ENCODE measurements around the gene SEM1.
A peak's percentile ranks its signal among the peaks of the same experiment; 100 is the strongest.
"Not testable (repeated sequence)": the region's sequence is repeated elsewhere in the genome, so short reads cannot be mapped to it uniquely, and the experiment has no call there.

SEM1 gene

GRCh38 chr7:96707901-96708774, 1.5 kb downstream of the SEM1 start:
- TF ChIP-seq CTCF (IDR thresholded peaks at IDR 0.05; ENCODE audit: low read depth, low read length) (no peak), EZH2phosphoT487 (IDR thresholded peaks at IDR 0.05; ENCODE audit: low read depth) (no peak)
- H3K9ac ChIP-seq (ENCODE audit: low read length) = peak overlapping the region; percentile 17; the same call in 1 of the 2 replicates
- peaks cover 40% of the 10 kb centered on the region for H4K20me1 ChIP-seq (ENCODE audit: insufficient read depth, low read length)
- H3K4me3 ChIP-seq (ENCODE audit: low read length) = peak overlapping the region; percentile 100
- H3K27ac ChIP-seq (ENCODE audit: low read length) = no peak overlapping the region
- H3K9me3 ChIP-seq (ENCODE audit: insufficient read depth, low read length) = peaks cover 6% of the 10 kb centered on the region; the same call in 1 of the 2 replicates
- H3K4me2 ChIP-seq (ENCODE audit: low read length) = peak overlapping the region; percentile 92
- H3K4me1 ChIP-seq (ENCODE audit: low read length) = peaks cover 13% of the 10 kb centered on the region
- H3K79me2 ChIP-seq (ENCODE audit: low read length) = peaks cover 62% of the 10 kb centered on the region
- H3K36me3 ChIP-seq (replicated peaks; ENCODE audit: low read depth, low read length) = peaks cover 21% of the 10 kb centered on the region
- H2AFZ ChIP-seq (ENCODE audit: low read depth, low read length) = no peak overlapping the region
- no peaks in the 10 kb centered on the region for H3K27me3 ChIP-seq (ENCODE audit: low read depth, low read length)

- H4K20me1 ChIP-seq (ENCODE audit: insufficient read depth, low read length) = peaks cover 84% of the 10 kb centered on the region
Observed at GRCh38 chr7:96701258-96701657, 8.4 kb downstream of the SEM1 start.

GRCh38 chr7:96700516-96700915, 9.1 kb downstream of the SEM1 start:
- no peaks in the 10 kb centered on the region for H3K4me1 ChIP-seq (ENCODE audit: low read length)
- TF ChIP-seq EZH2phosphoT487 (IDR thresholded peaks at IDR 0.05; ENCODE audit: low read depth) (no peak), CTCF (IDR thresholded peaks at IDR 0.05; ENCODE audit: low read depth, low read length) (no peak)
- no peak overlapping the region for H2AFZ ChIP-seq (ENCODE audit: low read depth, low read length)
- H4K20me1 ChIP-seq (ENCODE audit: insufficient read depth, low read length) = peaks cover 84% of the 10 kb centered on the region
- no peak overlapping the region for H3K4me2 ChIP-seq (ENCODE audit: low read length)
- H3K27ac ChIP-seq (ENCODE audit: low read length) = no peak overlapping the region
- no peaks in the 10 kb centered on the region for H3K27me3 ChIP-seq (ENCODE audit: low read depth, low read length)
- H3K4me3 ChIP-seq (ENCODE audit: low read length) = no peak overlapping the region
- H3K9me3 ChIP-seq (ENCODE audit: insufficient read depth, low read length) = no peaks in the 10 kb centered on the region
- H3K36me3 ChIP-seq (replicated peaks; ENCODE audit: low read depth, low read length) = peaks cover 24% of the 10 kb centered on the region
- H3K9ac ChIP-seq (ENCODE audit: low read length) = no peak overlapping the region
- H3K79me2 ChIP-seq (ENCODE audit: low read length) = peaks cover 97% of the 10 kb centered on the region

More at GRCh38 chr7:96701258-96701657, 8.4 kb downstream of the SEM1 start:
- no peaks in the 10 kb centered on the region for H3K4me1 ChIP-seq (ENCODE audit: low read length)
- no peak overlapping the region for H3K9ac ChIP-seq (ENCODE audit: low read length)
- no peak overlapping the region for H3K4me2 ChIP-seq (ENCODE audit: low read length)
- TF ChIP-seq EZH2phosphoT487 (IDR thresholded peaks at IDR 0.05; ENCODE audit: low read depth) (no peak), CTCF (IDR thresholded peaks at IDR 0.05; ENCODE audit: low read depth, low read length) (no peak)
- H3K27me3 ChIP-seq (ENCODE audit: low read depth, low read length) = no peaks in the 10 kb centered on the region
- peaks cover 98% of the 10 kb centered on the region for H3K79me2 ChIP-seq (ENCODE audit: low read length)
- no peak overlapping the region for H3K27ac ChIP-seq (ENCODE audit: low read length)
- H3K36me3 ChIP-seq (replicated peaks; ENCODE audit: low read depth, low read length) = peaks cover 24% of the 10 kb centered on the region
- no peak overlapping the region for H2AFZ ChIP-seq (ENCODE audit: low read depth, low read length)
- H3K4me3 ChIP-seq (ENCODE audit: low read length) = no peak overlapping the region
- H3K9me3 ChIP-seq (ENCODE audit: insufficient read depth, low read length) = no peaks in the 10 kb centered on the region

GRCh38 chr7:96699219-96699871, 10.3 kb downstream of the SEM1 start:
- H3K4me2 ChIP-seq (ENCODE audit: low read length) = no peak overlapping the region
- no peak overlapping the region for H2AFZ ChIP-seq (ENCODE audit: low read depth, low read length)
- no peak overlapping the region for H3K9ac ChIP-seq (ENCODE audit: low read length)
- H4K20me1 ChIP-seq (ENCODE audit: insufficient read depth, low read length) = peaks cover 80% of the 10 kb centered on the region
- H3K27me3 ChIP-seq (ENCODE audit: low read depth, low read length) = no peaks in the 10 kb centered on the region
- peaks cover 18% of the 10 kb centered on the region for H3K36me3 ChIP-seq (replicated peaks; ENCODE audit: low read depth, low read length)
- H3K79me2 ChIP-seq (ENCODE audit: low read length) = peaks cover 88% of the 10 kb centered on the region
- no peaks in the 10 kb centered on the region for H3K4me1 ChIP-seq (ENCODE audit: low read length)
- H3K9me3 ChIP-seq (ENCODE audit: insufficient read depth, low read length) = no peaks in the 10 kb centered on the region
- no peak for TF ChIP-seq EZH2phosphoT487 (IDR thresholded peaks at IDR 0.05; ENCODE audit: low read depth)
- TF ChIP-seq CTCF (IDR thresholded peaks at IDR 0.05; ENCODE audit: low read depth, low read length) = no peak
- H3K4me3 ChIP-seq (ENCODE audit: low read length) = no peak overlapping the region
- H3K27ac ChIP-seq (ENCODE audit: low read length) = no peak overlapping the region

GRCh38 chr7:96698449-96698848, 11.2 kb downstream of the SEM1 start:
- not testable (repeated sequence) for H3K4me3 ChIP-seq (ENCODE audit: low read length); H3K4me1 ChIP-seq (ENCODE audit: low read length); H3K9me3 ChIP-seq (ENCODE audit: insufficient read depth, low read length); H3K9ac ChIP-seq (ENCODE audit: low read length); H3K4me2 ChIP-seq (ENCODE audit: low read length); H3K27ac ChIP-seq (ENCODE audit: low read length); H3K27me3 ChIP-seq (ENCODE audit: low read depth, low read length); H2AFZ ChIP-seq (ENCODE audit: low read depth, low read length)
- H4K20me1 ChIP-seq (ENCODE audit: insufficient read depth, low read length) = peaks cover 76% of the 10 kb centered on the region
- peaks cover 22% of the 10 kb centered on the region for H3K36me3 ChIP-seq (replicated peaks; ENCODE audit: low read depth, low read length)
- H3K79me2 ChIP-seq (ENCODE audit: low read length) = peaks cover 80% of the 10 kb centered on the region
